ENCODE measurements around the gene CNN1. TPM values are rescaled to one million over a fixed set of nuclear protein-coding genes. Genes with fewer than 3 reads are reported as not detected.

Gene CNN1
- total and polyA plus RNA-seq, 2 of the 8 experiments (the other 6 are each of a cell fraction or from before 2014, with no cell fraction given) = 29.8 to 50.8 TPM

- TF ChIP-seq RBBP5 (IDR thresholded peaks at IDR 0.05; ENCODE audit: borderline replicate concordance, low read depth, low read length) (no peak), RAD21 (IDR thresholded peaks at IDR 0.05 in 1 of 2, conservative IDR thresholded peaks at IDR 0.05 in 1 of 2; ENCODE audit: low read depth in 2 of 2, low read length in 2 of 2) (peak; percentile 62 to 76), POLR2AphosphoS5 (IDR thresholded peaks at IDR 0.05; ENCODE audit: low read depth, low read length) (no peak), JUND (IDR thresholded peaks at IDR 0.05; ENCODE audit: low read length) (peak; percentile 77; the same call in 1 of the 2 replicates)
These were observed 42.1 kb upstream of the CNN1 start (continued) for GRCh38 chr19:11496391-11497163.
